Measurements from ENCODE around the gene AQP2. TPM values are rescaled to one million over a fixed set of nuclear protein-coding genes. Genes with fewer than 3 reads are reported as not detected.

The AQP2 gene
- total RNA-seq, 1 experiment from 2014 or later, result not detected

DNA sequence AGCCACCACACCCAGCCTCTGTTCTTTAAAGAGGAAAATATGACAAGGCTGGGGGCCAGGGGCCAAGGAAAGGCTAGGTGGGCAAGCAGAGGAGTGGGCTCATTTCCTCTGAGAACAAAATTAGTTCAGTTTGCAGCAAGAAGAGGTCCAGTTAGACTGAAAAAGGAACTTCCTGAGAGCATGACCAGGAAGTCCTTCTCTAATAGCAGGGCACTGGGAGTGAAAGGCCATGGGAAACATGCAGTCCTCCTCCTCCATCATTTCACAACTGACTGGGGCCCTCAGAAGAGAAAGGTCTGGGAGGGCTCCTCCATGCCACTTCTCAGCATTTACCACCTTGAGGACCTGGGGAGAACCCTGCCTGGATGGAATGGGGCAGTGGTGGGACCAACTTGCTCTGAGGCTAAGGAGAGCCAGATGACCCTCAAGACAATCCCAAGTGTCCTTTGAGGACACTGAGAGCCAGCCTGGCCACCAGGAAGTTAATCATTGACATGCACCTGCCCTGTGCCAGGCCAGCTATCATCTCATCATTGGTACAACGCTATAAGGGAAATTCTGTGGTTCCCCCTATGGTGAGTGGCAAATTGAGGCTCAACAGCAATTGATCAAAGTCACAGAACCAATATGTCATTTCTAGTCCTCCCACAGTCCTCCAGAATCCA is 2.0 kb downstream of the AQP2 start:
- DNase-seq, result no peak
- Mint-ChIP-seq H3K4me1 (ENCODE audit: low read depth, unreplicated experiment) (peaks cover 12% of the 10 kb centered on the region), H3K27ac (ENCODE audit: unreplicated experiment) (no peak overlapping the region), H3K36me3 (ENCODE audit: insufficient read depth, unreplicated experiment) (no peaks in the 10 kb centered on the region), H3K27me3 (ENCODE audit: unreplicated experiment) (no peaks in the 10 kb centered on the region), H3K4me3 (ENCODE audit: low read depth, unreplicated experiment) (no peak overlapping the region), H3K9me3 (ENCODE audit: low read depth, unreplicated experiment) (no peaks in the 10 kb centered on the region)
- CTCF ChIA-PET, result interaction anchor here (0.7 kb wide), 1 partner anchor 10 kb away, joined by 3 read pairs; no protein-coding TSS in a partner anchor
- intact Hi-C loops (cut with micrococcal nuclease; ENCODE audit: unreplicated experiment), result no loop called here
- TF ChIP-seq, protein P1, sequence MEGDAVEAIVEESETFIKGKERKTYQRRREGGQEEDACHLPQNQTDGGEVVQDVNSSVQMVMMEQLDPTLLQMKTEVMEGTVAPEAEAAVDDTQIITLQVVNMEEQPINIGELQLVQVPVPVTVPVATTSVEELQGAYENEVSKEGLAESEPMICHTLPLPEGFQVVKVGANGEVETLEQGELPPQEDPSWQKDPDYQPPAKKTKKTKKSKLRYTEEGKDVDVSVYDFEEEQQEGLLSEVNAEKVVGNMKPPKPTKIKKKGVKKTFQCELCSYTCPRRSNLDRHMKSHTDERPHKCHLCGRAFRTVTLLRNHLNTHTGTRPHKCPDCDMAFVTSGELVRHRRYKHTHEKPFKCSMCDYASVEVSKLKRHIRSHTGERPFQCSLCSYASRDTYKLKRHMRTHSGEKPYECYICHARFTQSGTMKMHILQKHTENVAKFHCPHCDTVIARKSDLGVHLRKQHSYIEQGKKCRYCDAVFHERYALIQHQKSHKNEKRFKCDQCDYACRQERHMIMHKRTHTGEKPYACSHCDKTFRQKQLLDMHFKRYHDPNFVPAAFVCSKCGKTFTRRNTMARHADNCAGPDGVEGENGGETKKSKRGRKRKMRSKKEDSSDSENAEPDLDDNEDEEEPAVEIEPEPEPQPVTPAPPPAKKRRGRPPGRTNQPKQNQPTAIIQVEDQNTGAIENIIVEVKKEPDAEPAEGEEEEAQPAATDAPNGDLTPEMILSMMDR (IDR thresholded peaks at IDR 0.05; ENCODE audit: unreplicated experiment), result no peak
- BruUV-seq (replicated peaks), result no TSS peak

DNA sequence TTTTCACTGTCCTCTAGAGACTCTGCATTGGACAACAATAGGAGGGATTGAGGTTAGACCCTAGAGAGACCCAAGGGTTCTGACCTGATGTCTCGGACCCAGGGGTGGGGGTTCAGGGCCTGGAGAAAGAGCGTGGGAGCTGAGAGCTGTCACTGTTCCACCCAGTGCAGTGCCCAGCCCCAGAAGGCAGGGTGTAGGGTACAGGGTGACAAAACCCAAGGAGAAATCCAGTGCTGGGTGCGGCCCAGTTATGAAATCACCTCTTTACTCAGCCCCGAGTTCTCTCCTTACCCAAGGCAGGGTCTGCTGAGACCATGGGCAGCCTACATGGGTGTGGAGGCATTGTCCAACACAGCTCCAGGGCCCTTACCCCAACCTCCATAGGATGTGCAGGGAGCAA is 2.6 kb downstream of the AQP2 start:
- H3K4me1 Mint-ChIP-seq (ENCODE audit: low read depth, unreplicated experiment), result peaks cover 13% of the 10 kb centered on the region
- intact Hi-C loops (cut with micrococcal nuclease; ENCODE audit: unreplicated experiment), result no loop called here
- TF ChIP-seq, protein P1 (IDR thresholded peaks at IDR 0.05; ENCODE audit: unreplicated experiment), result no peak
- no peaks in the 10 kb centered on the region for H3K27me3 Mint-ChIP-seq (ENCODE audit: unreplicated experiment)
- no peak overlapping the region for H3K27ac Mint-ChIP-seq (ENCODE audit: unreplicated experiment)
- BruUV-seq (replicated peaks), result no TSS peak
- CTCF ChIA-PET, result no interaction called here
- no peaks in the 10 kb centered on the region for H3K36me3 Mint-ChIP-seq (ENCODE audit: insufficient read depth, unreplicated experiment)
- no peak for DNase-seq
- H3K4me3 Mint-ChIP-seq (ENCODE audit: low read depth, unreplicated experiment), result no peak overlapping the region
- H3K9me3 Mint-ChIP-seq (ENCODE audit: low read depth, unreplicated experiment), result no peaks in the 10 kb centered on the region

DNA sequence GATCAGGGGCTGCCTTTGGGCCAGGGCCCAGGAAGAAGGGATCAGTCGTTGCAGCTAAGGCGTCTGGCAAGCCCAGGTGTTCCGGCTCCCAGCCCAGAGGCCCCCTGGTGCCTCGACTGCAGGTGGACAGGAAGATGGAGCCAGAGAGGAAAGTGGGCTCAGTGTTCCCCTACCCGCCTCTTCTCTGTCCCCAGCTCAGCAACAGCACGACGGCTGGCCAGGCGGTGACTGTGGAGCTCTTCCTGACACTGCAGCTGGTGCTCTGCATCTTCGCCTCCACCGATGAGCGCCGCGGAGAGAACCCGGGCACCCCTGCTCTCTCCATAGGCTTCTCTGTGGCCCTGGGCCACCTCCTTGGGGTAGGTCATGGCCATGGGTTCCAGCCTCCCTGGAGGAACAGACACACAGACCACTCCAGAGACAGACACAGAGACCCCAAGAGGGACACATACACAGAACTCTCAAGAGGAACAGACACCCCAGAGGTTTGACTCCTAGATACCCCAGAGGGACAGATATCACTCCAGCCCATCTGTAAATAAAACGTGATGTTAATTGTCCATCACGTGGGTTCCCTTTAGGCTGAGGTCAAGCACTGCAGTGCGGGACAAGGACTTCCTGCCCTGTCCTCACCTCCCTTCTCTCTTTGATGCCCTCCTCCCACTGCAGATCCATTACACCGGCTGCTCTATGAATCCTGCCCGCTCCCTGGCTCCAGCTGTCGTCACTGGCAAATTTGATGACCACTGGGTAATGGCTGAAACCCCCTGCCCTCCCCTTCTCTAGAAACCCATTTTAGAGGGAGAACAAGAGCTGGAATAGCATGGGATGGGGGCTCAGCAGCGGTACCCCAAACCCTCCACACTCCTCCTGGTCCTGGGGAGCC is 3.7 kb downstream of the AQP2 start:
- no peak for DNase-seq
- peaks cover 13% of the 10 kb centered on the region for H3K4me1 Mint-ChIP-seq (ENCODE audit: low read depth, unreplicated experiment)
- H3K27ac Mint-ChIP-seq (ENCODE audit: unreplicated experiment), result no peak overlapping the region
- no TSS peak for BruUV-seq (replicated peaks)
- TF ChIP-seq, protein P1 (IDR thresholded peaks at IDR 0.05; ENCODE audit: unreplicated experiment), result no peak
- H3K36me3 Mint-ChIP-seq (ENCODE audit: insufficient read depth, unreplicated experiment), result no peaks in the 10 kb centered on the region
- no peak overlapping the region for H3K4me3 Mint-ChIP-seq (ENCODE audit: low read depth, unreplicated experiment)
- intact Hi-C loops (cut with micrococcal nuclease; ENCODE audit: unreplicated experiment), result no loop called here
- no peaks in the 10 kb centered on the region for H3K9me3 Mint-ChIP-seq (ENCODE audit: low read depth, unreplicated experiment)
- CTCF ChIA-PET, result no interaction called here
- H3K27me3 Mint-ChIP-seq (ENCODE audit: unreplicated experiment), result no peaks in the 10 kb centered on the region

DNA sequence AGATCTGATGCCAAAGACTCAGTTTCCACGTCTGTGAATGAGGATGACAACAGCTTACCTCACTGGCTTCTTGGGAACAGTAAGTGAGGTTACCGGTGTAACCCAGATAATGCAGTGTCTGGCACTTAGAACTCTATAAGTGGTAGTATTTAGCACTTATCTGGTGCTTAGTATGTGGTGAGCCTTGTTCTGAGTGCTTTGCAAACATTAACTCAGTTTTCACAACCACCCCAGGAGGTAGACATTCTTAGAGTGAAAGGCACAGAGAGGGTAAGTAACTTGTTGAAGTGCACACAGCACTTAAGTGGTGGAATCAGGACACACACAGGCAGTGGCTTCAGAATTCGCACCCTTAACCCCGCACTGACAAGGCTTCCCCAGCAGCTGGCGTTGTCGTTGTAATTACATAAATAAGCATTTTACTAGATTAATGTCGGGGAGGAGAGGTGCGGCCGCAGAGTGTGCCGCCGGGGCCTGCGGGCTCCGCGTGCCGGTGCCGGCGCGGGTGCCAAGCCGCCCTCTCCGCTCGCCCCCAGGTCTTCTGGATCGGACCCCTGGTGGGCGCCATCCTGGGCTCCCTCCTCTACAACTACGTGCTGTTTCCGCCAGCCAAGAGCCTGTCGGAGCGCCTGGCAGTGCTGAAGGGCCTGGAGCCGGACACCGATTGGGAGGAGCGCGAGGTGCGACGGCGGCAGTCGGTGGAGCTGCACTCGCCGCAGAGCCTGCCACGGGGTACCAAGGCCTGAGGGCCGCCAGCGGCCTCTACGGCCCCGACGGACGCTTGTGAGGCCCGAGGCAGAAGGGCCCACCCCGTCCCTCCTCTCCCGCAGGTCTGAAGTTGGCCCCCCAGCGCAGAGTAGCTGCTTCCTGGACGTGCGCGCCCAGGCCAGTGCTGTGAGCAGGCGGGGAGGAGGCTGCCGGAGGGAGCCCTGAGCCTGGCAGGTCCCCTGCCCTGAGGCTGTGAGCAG is 4.6 kb downstream of the AQP2 start:
- TF ChIP-seq, protein P1 (IDR thresholded peaks at IDR 0.05; ENCODE audit: unreplicated experiment), result no peak

More for the DNA sequence above, 4.6 kb downstream of the AQP2 start:
- Mint-ChIP-seq H3K36me3 (ENCODE audit: insufficient read depth, unreplicated experiment) (peaks cover 1% of the 10 kb centered on the region), H3K9me3 (ENCODE audit: low read depth, unreplicated experiment) (no peaks in the 10 kb centered on the region), H3K4me1 (ENCODE audit: low read depth, unreplicated experiment) (peaks cover 17% of the 10 kb centered on the region), H3K4me3 (ENCODE audit: low read depth, unreplicated experiment) (no peak overlapping the region), H3K27ac (ENCODE audit: unreplicated experiment) (no peak overlapping the region), H3K27me3 (ENCODE audit: unreplicated experiment) (peaks cover 4% of the 10 kb centered on the region)
- no peak for DNase-seq
- CTCF ChIA-PET, result no interaction called here
- intact Hi-C loops (cut with micrococcal nuclease; ENCODE audit: unreplicated experiment), result no loop called here
- no TSS peak for BruUV-seq (replicated peaks)

Measured in Calu3 (cell line).